ENCODE measurements around the gene GGT6.

DNA sequence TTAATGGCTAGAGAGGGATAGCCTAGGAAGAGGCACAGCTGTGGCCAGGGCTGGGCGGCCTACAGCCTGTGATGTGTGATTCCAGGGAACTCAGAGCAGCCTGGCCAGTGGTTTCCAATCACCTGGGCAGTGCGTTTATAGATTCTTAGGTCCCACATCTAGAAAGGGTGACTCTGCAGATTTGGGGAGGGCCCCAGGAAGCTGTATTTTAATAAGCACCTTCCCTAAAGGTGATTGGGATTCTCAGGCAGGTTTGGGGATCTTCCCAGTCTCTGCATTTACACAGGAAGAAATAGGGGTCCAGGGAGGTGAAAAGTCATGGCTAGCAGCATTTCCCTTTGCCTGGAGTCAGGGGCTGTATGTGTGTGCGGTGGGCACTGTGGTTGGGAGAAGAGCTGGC is 52.2 kb downstream of the GGT6 start:
- no peak for TF ChIP-seq POLR2AphosphoS5 (IDR thresholded peaks at IDR 0.05)
- TF ChIP-seq, protein P1, sequence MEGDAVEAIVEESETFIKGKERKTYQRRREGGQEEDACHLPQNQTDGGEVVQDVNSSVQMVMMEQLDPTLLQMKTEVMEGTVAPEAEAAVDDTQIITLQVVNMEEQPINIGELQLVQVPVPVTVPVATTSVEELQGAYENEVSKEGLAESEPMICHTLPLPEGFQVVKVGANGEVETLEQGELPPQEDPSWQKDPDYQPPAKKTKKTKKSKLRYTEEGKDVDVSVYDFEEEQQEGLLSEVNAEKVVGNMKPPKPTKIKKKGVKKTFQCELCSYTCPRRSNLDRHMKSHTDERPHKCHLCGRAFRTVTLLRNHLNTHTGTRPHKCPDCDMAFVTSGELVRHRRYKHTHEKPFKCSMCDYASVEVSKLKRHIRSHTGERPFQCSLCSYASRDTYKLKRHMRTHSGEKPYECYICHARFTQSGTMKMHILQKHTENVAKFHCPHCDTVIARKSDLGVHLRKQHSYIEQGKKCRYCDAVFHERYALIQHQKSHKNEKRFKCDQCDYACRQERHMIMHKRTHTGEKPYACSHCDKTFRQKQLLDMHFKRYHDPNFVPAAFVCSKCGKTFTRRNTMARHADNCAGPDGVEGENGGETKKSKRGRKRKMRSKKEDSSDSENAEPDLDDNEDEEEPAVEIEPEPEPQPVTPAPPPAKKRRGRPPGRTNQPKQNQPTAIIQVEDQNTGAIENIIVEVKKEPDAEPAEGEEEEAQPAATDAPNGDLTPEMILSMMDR (IDR thresholded peaks at IDR 0.05) = no peak
